Ishikawa (cell line): ENCODE measurements around the gene KCNAB2.

Experiments
- CEBPB ChIP-seq: IDR thresholded peaks from 2 replicates; pipeline ENCODE4 v1.6.1; 2012
- EGR1 ChIP-seq: IDR thresholded peaks from 2 replicates; pipeline ENCODE4 v1.6.1; 2012
- EP300 ChIP-seq: IDR thresholded peaks from 2 replicates; pipeline ENCODE4 v1.6.1; 2012; ENCODE audit warnings: borderline replicate concordance
- FOXM1 ChIP-seq: IDR thresholded peaks from 2 replicates; pipeline ENCODE4 v1.6.1; 2012; ENCODE audit warnings: low read depth, borderline replicate concordance
- RAD21 ChIP-seq: IDR thresholded peaks from 2 replicates; pipeline ENCODE4 v1.6.1; 2012; ENCODE audit warnings: low read depth
- YY1 ChIP-seq: IDR thresholded peaks from 2 replicates; pipeline ENCODE4 v1.6.1; 2012; ENCODE audit warnings: low read depth
- TF ChIP-seq, protein P1 (sequence below): IDR thresholded peaks from 2 replicates; pipeline ENCODE4 v1.6.1; 2012
- TF ChIP-seq, protein P2 (sequence below): IDR thresholded peaks from 2 replicates; pipeline ENCODE4 v1.6.1; 2012
- TF ChIP-seq, protein P3 (sequence below): IDR thresholded peaks from 2 replicates; pipeline ENCODE4 v1.6.1; 2012; ENCODE audit warnings: low read depth, mild to moderate bottlenecking

DNA sequence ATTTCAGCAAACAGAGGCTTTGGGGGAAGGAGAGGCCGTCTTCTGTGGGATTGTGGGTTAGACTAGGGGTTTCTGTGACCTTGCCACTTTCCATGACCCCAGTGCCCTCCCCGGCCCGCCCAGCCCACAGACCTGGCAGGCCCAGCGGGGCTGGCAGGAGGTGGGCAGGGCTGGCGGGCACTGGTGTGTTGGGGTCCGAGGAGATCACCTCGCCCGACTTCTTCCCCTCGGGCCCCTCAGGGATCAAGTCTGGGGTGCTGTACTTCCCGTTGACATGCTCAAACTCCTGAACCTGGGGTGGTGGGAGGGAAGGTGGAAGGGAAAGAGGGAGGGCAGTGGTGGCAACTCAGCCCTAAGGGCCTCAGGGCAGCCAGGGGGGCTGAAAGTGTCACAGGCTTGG is 78.1 kb downstream of the KCNAB2 start:
- TF ChIP-seq, protein P1, sequence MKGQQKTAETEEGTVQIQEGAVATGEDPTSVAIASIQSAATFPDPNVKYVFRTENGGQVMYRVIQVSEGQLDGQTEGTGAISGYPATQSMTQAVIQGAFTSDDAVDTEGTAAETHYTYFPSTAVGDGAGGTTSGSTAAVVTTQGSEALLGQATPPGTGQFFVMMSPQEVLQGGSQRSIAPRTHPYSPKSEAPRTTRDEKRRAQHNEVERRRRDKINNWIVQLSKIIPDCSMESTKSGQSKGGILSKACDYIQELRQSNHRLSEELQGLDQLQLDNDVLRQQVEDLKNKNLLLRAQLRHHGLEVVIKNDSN = no peak
- TF ChIP-seq RAD21 (no peak), CEBPB (no peak), EP300 (no peak), YY1 (no peak), FOXM1 (no peak), EGR1 (no peak)
- TF ChIP-seq, protein P2, sequence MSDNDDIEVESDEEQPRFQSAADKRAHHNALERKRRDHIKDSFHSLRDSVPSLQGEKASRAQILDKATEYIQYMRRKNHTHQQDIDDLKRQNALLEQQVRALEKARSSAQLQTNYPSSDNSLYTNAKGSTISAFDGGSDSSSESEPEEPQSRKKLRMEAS = no peak
- TF ChIP-seq, protein P3, sequence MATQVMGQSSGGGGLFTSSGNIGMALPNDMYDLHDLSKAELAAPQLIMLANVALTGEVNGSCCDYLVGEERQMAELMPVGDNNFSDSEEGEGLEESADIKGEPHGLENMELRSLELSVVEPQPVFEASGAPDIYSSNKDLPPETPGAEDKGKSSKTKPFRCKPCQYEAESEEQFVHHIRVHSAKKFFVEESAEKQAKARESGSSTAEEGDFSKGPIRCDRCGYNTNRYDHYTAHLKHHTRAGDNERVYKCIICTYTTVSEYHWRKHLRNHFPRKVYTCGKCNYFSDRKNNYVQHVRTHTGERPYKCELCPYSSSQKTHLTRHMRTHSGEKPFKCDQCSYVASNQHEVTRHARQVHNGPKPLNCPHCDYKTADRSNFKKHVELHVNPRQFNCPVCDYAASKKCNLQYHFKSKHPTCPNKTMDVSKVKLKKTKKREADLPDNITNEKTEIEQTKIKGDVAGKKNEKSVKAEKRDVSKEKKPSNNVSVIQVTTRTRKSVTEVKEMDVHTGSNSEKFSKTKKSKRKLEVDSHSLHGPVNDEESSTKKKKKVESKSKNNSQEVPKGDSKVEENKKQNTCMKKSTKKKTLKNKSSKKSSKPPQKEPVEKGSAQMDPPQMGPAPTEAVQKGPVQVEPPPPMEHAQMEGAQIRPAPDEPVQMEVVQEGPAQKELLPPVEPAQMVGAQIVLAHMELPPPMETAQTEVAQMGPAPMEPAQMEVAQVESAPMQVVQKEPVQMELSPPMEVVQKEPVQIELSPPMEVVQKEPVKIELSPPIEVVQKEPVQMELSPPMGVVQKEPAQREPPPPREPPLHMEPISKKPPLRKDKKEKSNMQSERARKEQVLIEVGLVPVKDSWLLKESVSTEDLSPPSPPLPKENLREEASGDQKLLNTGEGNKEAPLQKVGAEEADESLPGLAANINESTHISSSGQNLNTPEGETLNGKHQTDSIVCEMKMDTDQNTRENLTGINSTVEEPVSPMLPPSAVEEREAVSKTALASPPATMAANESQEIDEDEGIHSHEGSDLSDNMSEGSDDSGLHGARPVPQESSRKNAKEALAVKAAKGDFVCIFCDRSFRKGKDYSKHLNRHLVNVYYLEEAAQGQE = no peak
